Measurements from ENCODE around the gene PECR. TPM values are rescaled to one million over a fixed set of nuclear protein-coding genes. Genes with fewer than 3 reads are reported as not detected.

The PECR gene
- total and polyA plus RNA-seq, 10 of the 15 experiments (the other 5 are each of a cell fraction or from before 2014, with no cell fraction given), result 7.6 to 37.4 (median 25.7) TPM

DNA sequence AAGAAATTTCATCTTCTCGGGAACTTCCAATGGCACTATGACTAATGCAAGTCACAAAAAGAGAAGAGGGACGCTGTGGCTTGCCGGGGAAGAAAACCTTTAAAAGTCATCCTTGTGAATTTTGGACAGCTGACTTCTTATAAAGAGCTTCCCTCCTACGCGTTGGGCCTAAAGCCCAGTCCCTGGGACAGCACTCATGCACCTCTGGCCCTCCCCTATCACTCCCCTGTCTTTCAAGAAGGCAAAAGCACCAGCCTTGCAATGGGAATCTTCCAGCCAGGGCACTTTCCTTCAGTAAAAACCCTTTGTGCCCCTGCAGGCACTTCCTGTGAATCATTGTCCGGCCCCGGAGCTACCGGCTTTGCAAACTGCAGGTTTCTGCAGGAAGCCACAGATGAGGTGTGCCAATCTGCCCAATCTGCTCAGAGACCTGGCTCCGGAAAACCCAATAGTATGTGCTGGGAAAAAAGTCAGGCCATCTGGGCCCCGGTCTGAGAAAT, 75.4 kb downstream of the PECR start (continued):
- TF ChIP-seq MTA2 (IDR thresholded peaks at IDR 0.05; ENCODE audit: low read depth) (0 out of 2 replicates have a peak, but pooled peaks have one; percentile 15), SUZ12 (IDR thresholded peaks at IDR 0.05; ENCODE audit: unreplicated experiment) (no peak), SIN3A (IDR thresholded peaks at IDR 0.05; ENCODE audit: low read depth, low read length) (0 out of 2 replicates have a peak, but pooled peaks have one; percentile 49), NBN (IDR thresholded peaks at IDR 0.05) (peak; percentile 61; the same call in 1 of the 2 replicates), POLR2AphosphoS5 (IDR thresholded peaks at IDR 0.05; ENCODE audit: low read length) (peak; percentile 66)
- TF ChIP-seq, protein P1, sequence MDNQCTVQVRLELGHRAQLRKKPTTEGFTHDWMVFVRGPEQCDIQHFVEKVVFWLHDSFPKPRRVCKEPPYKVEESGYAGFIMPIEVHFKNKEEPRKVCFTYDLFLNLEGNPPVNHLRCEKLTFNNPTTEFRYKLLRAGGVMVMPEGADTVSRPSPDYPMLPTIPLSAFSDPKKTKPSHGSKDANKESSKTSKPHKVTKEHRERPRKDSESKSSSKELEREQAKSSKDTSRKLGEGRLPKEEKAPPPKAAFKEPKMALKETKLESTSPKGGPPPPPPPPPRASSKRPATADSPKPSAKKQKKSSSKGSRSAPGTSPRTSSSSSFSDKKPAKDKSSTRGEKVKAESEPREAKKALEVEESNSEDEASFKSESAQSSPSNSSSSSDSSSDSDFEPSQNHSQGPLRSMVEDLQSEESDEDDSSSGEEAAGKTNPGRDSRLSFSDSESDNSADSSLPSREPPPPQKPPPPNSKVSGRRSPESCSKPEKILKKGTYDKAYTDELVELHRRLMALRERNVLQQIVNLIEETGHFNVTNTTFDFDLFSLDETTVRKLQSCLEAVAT (IDR thresholded peaks at IDR 0.05), result no peak

DNA sequence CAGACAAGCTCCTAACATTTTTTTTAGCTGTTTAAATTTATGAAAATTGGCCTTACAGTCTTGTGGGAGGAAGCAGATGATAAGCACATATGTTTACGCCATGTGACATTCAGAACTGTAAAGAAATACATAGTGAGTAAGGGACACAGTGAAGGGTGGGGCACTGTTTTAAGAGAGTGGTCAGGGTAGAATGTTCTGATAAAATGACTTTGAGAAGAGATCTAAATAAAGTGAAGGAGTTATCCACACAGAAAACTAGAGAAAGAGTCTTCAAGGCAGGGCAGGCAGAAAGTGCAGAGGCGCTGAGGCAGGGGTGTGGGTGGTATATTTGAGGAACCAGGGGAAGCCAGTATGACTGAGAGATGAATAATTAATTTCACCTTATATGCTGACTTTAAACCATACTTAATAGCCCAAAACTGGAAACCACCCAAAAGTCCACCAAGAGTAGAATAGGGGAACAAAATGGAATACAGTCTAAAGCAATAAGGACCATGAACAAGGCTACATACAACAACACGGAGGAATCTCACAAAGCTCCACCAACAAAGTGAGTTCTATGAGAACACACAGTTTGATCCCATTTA, 76.8 kb downstream of the PECR start:
- no peaks in the 10 kb centered on the region for H3K9me3 ChIP-seq (replicated peaks; ENCODE audit: control insufficient read depth, insufficient read depth, low read length)
- ATAC-seq (peak; percentile 56), DNase-seq (ENCODE audit: low read depth, low spot score) (peak; percentile 61), FAIRE-seq (no peak)
- WGBS (ENCODE audit: insufficient coverage, insufficient replicate concordance, low lambda C conversion rate, missing lambda C conversion rate), result 15% methylated on average over 3 of the region's 3 CpGs
- POLR2A ChIA-PET, result interaction anchor here (0.5 to 5.3 kb wide), 11 partner anchors 9 to 430 kb away, joined by 3 to 61 read pairs (median 4); partner anchors contain the start of gene MREG
- peak overlapping the region; percentile 90 for H3K27ac ChIP-seq (ENCODE audit: control insufficient read depth, insufficient read depth)
- BruUV-seq (replicated peaks), result no TSS peak
- peak overlapping the region; percentile 49 for H3K9ac ChIP-seq (ENCODE audit: control insufficient read depth, insufficient read depth, low read length)
- H3K36me3 ChIP-seq (ENCODE audit: control insufficient read depth in 2 of 2, insufficient read depth in 2 of 2, low read length in 1 of 2), result peaks cover 0 to 3% of the 10 kb centered on the region in 2 experiments; a peak in 1 of 4 replicates
- H2AFZ ChIP-seq (ENCODE audit: control insufficient read depth, low read depth, low read length), result no peak overlapping the region
- intact Hi-C loops (cut with micrococcal nuclease; ENCODE audit: unreplicated experiment) (loop anchor here (2.0 kb wide), 1 partner anchor 54 kb away; no protein-coding TSS in a partner anchor), in situ Hi-C loops (cut with MboI) (no loop called here)
- RAD21 ChIA-PET (ENCODE audit: unreplicated experiment), result interaction anchor here (0.7 to 10.3 kb wide), 10 partner anchors 9 to 109 kb away, joined by 3 to 104 read pairs (median 7); partner anchors contain the start of gene MREG
- peak overlapping the region; percentile 82 for H3K4me2 ChIP-seq (ENCODE audit: control insufficient read depth, insufficient read depth)
- H3K4me3 ChIP-seq, result peak overlapping the region; percentile 22; the same call in 1 of the 2 replicates
- SMC1A ChIA-PET (ENCODE audit: uncharacterized antibody, unreplicated experiment), result interaction anchor here (0.6 to 7.2 kb wide), 15 partner anchors 12 to 656 kb away, joined by 3 to 80 read pairs (median 7); no protein-coding TSS in a partner anchor
- H3K79me2 ChIP-seq (ENCODE audit: control insufficient read depth, insufficient read depth, low read length), result peaks cover 86% of the 10 kb centered on the region
- H3K27me3 ChIP-seq (replicated peaks in 1 of 2; ENCODE audit: control insufficient read depth in 2 of 2, insufficient read depth in 2 of 2, low read length in 1 of 2), result no peaks in the 10 kb centered on the region
- peaks cover 58% of the 10 kb centered on the region for H3K4me1 ChIP-seq (ENCODE audit: control insufficient read depth, insufficient read depth, low read length)
- CTCF ChIA-PET, result interaction anchor here (0.6 to 10.4 kb wide), 12 partner anchors 9 to 104 kb away, joined by 3 to 138 read pairs (median 4); partner anchors contain the start of gene XRCC5
- H4K20me1 ChIP-seq (ENCODE audit: control insufficient read depth, insufficient read depth), result no peaks in the 10 kb centered on the region
- TF ChIP-seq EP300 (IDR thresholded peaks at IDR 0.05; ENCODE audit: borderline replicate concordance in 1 of 2, control insufficient read depth in 1 of 2, low read depth in 2 of 2, low read length in 2 of 2) (0 out of 4 replicates have a peak, but pooled peaks of 1 of the 2 experiments have one; percentile 5), FOXK2 (IDR thresholded peaks at IDR 0.05) (no peak), PAX5 (IDR thresholded peaks at IDR 0.05; ENCODE audit: borderline replicate concordance, low read depth, low read length) (0 out of 2 replicates have a peak, but pooled peaks have one; percentile 37), POLR2AphosphoS2 (IDR thresholded peaks at IDR 0.05; ENCODE audit: low read depth, low read length) (no peak), EZH2 (IDR thresholded peaks at IDR 0.05; ENCODE audit: borderline replicate concordance, control insufficient read depth, low read depth, low read length) (no peak), ETV6 (conservative IDR thresholded peaks at IDR 0.05 in 1 of 2, IDR thresholded peaks at IDR 0.05 in 1 of 2; ENCODE audit: borderline replicate concordance in 1 of 2, low read depth in 1 of 2) (no peak), RFX5 (IDR thresholded peaks at IDR 0.05; ENCODE audit: low read depth, low read length) (no peak), SUZ12 (IDR thresholded peaks at IDR 0.05; ENCODE audit: unreplicated experiment) (no peak), CEBPB (IDR thresholded peaks at IDR 0.05; ENCODE audit: borderline replicate concordance in 1 of 2, low read depth in 2 of 2, low read length in 2 of 2) (no peak), TARDBP (IDR thresholded peaks at IDR 0.05; ENCODE audit: borderline replicate concordance) (no peak), RBBP5 (conservative IDR thresholded peaks at IDR 0.05) (no peak), MTA2 (IDR thresholded peaks at IDR 0.05; ENCODE audit: low read depth) (peak; percentile 43)
- TF ChIP-seq, protein P2, sequence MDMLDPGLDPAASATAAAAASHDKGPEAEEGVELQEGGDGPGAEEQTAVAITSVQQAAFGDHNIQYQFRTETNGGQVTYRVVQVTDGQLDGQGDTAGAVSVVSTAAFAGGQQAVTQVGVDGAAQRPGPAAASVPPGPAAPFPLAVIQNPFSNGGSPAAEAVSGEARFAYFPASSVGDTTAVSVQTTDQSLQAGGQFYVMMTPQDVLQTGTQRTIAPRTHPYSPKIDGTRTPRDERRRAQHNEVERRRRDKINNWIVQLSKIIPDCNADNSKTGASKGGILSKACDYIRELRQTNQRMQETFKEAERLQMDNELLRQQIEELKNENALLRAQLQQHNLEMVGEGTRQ (IDR thresholded peaks at IDR 0.05; ENCODE audit: borderline replicate concordance, low read depth, low read length), result no peak

All from GM12878 (cell line).